Measurements from ENCODE around the gene GPR137.

Gene GPR137

DNA sequence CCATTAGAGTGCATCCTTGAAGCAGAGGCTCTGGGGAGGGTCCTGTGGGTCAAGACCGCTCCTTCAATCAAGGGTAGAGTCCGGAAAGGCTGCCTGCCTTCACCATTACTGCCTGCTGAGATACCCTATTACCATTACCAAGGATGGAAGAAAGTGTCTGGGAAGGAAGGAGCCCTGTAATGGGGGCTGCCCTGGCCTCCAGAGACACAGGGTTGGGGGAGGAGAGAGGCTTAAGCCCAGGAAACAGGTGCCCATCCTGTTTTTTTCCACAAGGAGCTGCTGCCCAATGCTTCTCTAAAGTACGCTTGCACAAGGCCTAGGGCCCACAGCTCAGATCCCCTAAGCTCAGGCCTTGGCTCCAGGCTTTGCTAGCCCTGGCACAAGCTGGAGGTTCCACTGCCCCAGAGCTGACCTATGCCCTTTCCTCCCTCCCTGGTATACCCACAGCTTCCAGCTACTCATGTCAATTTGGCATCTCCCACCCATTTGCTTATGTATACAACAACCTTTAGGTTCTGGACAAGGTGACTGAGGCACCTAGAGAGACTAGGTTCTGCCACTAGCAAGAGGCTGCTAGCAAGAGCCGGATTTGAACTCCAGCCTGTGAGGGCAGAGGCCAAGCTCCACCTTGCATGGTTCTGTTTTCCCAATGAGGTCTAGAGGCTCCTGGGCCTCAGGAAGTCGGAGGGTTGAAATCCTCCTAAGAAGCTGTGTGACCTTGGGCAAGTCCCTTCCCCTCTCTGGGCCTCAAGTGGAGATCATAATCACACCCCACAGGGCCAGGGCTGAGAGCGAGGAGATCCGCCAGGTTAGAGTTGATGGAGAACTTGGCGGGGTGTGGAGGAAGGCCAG is 35.9 kb upstream of the GPR137 start:
- TF ChIP-seq SIN3A (IDR thresholded peaks at IDR 0.05; ENCODE audit: borderline replicate concordance, insufficient read depth, low read length) (no peak), TAF1 (IDR thresholded peaks at IDR 0.05; ENCODE audit: borderline replicate concordance, insufficient read depth, low read length) (no peak), POLR2AphosphoS5 (IDR thresholded peaks at IDR 0.05; ENCODE audit: low read depth, low read length) (no peak), FOXP2 (optimal IDR thresholded peaks at IDR 0.05; ENCODE audit: borderline replicate concordance, extremely low read depth, extremely low read length, insufficient read depth) (no peak)
- TF ChIP-seq, protein P1, sequence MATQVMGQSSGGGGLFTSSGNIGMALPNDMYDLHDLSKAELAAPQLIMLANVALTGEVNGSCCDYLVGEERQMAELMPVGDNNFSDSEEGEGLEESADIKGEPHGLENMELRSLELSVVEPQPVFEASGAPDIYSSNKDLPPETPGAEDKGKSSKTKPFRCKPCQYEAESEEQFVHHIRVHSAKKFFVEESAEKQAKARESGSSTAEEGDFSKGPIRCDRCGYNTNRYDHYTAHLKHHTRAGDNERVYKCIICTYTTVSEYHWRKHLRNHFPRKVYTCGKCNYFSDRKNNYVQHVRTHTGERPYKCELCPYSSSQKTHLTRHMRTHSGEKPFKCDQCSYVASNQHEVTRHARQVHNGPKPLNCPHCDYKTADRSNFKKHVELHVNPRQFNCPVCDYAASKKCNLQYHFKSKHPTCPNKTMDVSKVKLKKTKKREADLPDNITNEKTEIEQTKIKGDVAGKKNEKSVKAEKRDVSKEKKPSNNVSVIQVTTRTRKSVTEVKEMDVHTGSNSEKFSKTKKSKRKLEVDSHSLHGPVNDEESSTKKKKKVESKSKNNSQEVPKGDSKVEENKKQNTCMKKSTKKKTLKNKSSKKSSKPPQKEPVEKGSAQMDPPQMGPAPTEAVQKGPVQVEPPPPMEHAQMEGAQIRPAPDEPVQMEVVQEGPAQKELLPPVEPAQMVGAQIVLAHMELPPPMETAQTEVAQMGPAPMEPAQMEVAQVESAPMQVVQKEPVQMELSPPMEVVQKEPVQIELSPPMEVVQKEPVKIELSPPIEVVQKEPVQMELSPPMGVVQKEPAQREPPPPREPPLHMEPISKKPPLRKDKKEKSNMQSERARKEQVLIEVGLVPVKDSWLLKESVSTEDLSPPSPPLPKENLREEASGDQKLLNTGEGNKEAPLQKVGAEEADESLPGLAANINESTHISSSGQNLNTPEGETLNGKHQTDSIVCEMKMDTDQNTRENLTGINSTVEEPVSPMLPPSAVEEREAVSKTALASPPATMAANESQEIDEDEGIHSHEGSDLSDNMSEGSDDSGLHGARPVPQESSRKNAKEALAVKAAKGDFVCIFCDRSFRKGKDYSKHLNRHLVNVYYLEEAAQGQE (IDR thresholded peaks at IDR 0.05; ENCODE audit: insufficient read depth in 1 of 2, low read depth in 2 of 2, low read length in 2 of 2): no peak

DNA sequence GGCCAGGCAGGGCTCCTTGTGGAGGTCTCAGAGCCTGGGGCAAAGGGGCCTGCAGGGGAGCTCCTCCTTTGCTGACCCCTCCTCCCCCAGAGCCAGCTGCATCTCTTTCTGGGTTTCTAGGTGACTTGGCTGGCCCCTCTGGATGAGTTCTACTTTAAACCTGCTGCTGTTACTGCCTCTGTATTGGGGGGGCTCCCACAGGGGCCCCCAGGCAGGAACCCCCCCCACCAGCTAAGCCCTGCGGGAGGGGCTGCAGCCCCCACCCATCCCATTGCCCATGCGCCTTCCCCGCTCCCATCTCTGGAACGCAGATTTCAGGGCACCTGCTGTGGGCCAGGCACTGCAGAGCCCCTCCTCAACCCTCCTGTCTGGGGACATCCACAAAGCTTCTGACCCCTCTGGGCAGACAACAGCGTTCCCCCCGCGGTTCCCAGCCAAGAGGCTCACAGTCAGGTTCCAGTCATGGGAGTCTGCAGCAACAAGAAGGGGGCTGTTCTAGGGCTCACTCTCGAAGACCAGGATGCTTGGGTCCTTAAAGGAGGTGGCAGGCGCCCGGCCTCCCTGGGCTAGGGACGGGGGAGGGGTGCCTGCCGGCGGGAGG is 35.1 kb upstream of the GPR137 start:
- no peak for TF ChIP-seq FOXP2 (optimal IDR thresholded peaks at IDR 0.05; ENCODE audit: borderline replicate concordance, extremely low read depth, extremely low read length, insufficient read depth)
- no peak for TF ChIP-seq TAF1 (IDR thresholded peaks at IDR 0.05; ENCODE audit: borderline replicate concordance, insufficient read depth, low read length)
- TF ChIP-seq, protein P1 (IDR thresholded peaks at IDR 0.05; ENCODE audit: insufficient read depth in 1 of 2, low read depth in 2 of 2, low read length in 2 of 2): no peak
- no peak for TF ChIP-seq SIN3A (IDR thresholded peaks at IDR 0.05; ENCODE audit: borderline replicate concordance, insufficient read depth, low read length)
- no peak for TF ChIP-seq POLR2AphosphoS5 (IDR thresholded peaks at IDR 0.05; ENCODE audit: low read depth, low read length)

DNA sequence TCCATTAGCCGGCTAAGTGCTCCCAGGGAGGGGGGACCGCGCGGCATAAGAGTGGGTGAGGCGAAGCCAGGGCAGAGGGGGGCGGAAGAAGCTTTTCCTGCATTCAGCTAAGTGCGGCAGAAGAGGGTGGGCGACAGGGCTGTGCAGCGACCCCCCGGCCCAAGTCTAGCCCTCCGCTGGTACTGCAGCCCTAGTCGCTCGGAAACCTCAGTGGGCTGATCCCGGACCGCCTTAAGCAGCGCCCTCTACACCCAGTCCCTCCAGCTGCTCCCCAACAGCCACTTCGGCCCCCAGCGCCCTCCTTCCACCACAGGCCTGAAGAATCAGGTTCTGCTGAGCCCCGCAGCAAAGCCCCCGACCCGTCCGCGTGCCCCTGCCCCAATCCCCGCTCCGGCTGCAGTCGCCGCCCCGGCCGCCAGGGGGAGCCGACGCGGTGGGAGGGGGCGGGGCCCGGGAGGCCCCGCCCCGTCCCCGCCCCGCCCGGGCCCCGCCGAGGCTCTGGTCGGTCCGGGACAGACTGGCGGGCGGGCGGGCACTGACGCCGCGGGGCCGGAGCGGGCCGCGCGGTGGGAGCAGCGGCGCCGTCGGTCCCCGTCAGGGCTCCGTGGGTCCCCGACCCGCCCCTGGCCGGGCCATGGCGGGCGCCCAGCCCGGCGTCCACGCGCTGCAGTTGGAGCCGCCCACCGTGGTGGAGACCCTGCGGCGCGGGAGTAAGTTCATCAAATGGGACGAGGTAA is 34.5 kb upstream of the GPR137 start, which contains the start of gene PLCB3:
TSS of gene PLCB3 (plus strand) at position 515 of the 737 bp plus-strand sequence. CDS start at position 635, 120 bp downstream.
- TF ChIP-seq POLR2AphosphoS5 (IDR thresholded peaks at IDR 0.05; ENCODE audit: low read depth, low read length) (peak; percentile 39; the same call in 1 of the 2 replicates), TAF1 (IDR thresholded peaks at IDR 0.05; ENCODE audit: borderline replicate concordance, insufficient read depth, low read length) (peak; percentile 61; the same call in 1 of the 2 replicates), SIN3A (IDR thresholded peaks at IDR 0.05; ENCODE audit: borderline replicate concordance, insufficient read depth, low read length) (peak; percentile 7; the same call in 1 of the 2 replicates), FOXP2 (optimal IDR thresholded peaks at IDR 0.05; ENCODE audit: borderline replicate concordance, extremely low read depth, extremely low read length, insufficient read depth) (no peak)
- TF ChIP-seq, protein P1 (IDR thresholded peaks at IDR 0.05; ENCODE audit: insufficient read depth in 1 of 2, low read depth in 2 of 2, low read length in 2 of 2): peak in 1 of 2 experiments; percentile 58; a peak in 1 of 4 replicates

DNA sequence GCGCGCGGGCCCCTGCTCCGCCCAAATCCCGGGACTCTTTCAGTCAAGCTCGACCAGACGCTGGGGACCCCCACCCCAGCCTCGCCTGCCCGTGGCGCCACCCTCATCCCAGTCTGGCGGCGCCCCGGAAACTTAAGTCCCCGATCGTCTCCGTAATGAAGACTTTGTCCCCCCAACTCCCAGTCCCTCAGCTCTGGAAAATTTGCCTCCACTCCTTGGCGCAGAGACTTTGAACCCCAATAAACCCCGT is 34.0 kb upstream of the GPR137 start:
- no peak for TF ChIP-seq TAF1 (IDR thresholded peaks at IDR 0.05; ENCODE audit: borderline replicate concordance, insufficient read depth, low read length)
- TF ChIP-seq, protein P1 (IDR thresholded peaks at IDR 0.05; ENCODE audit: insufficient read depth in 1 of 2, low read depth in 2 of 2, low read length in 2 of 2): no peak
- TF ChIP-seq POLR2AphosphoS5 (IDR thresholded peaks at IDR 0.05; ENCODE audit: low read depth, low read length): no peak
- TF ChIP-seq FOXP2 (optimal IDR thresholded peaks at IDR 0.05; ENCODE audit: borderline replicate concordance, extremely low read depth, extremely low read length, insufficient read depth): no peak
- 0 out of 2 replicates have a peak, but pooled peaks have one; percentile 0 for TF ChIP-seq SIN3A (IDR thresholded peaks at IDR 0.05; ENCODE audit: borderline replicate concordance, insufficient read depth, low read length)
